ENCODE data around the gene TNFSF9. TPM values are rescaled to one million over a fixed set of nuclear protein-coding genes. Genes with fewer than 3 reads are reported as not detected.
"Not testable (repeated sequence)": the region's sequence is repeated elsewhere in the genome, so short reads cannot be mapped to it uniquely, and the experiment has no call there.

Gene TNFSF9
- total RNA-seq, 1 donor from 2014 or later = 7.4 TPM

- TF ChIP-seq CTCF (IDR thresholded peaks at IDR 0.05) = no peak
- Histone ChIP-seq H3K27me3 (no peaks in the 10 kb centered on the region), H3K36me3 (no peaks in the 10 kb centered on the region), H3K9me3 (no peaks in the 10 kb centered on the region), H3K4me3 (no peak overlapping the region), H3K27ac (no peak overlapping the region), H3K4me1 (no peaks in the 10 kb centered on the region)
- DNase-seq (peak; percentile 11), ATAC-seq (no peak)
- intact Hi-C loops (cut with DNase I) = no loop called here
These were observed 10.3 kb downstream of the TNFSF9 start for GRCh38 chr19:6540918-6541689.

- ATAC-seq = no peak
- no peak overlapping the region for H3K27ac ChIP-seq
- DNase-seq = no peak
- no peaks in the 10 kb centered on the region for H3K9me3 ChIP-seq
- no peaks in the 10 kb centered on the region for H3K36me3 ChIP-seq
- H3K4me3 ChIP-seq = no peak overlapping the region
- H3K27me3 ChIP-seq = no peaks in the 10 kb centered on the region
- no peaks in the 10 kb centered on the region for H3K4me1 ChIP-seq
- intact Hi-C loops (cut with DNase I) = no loop called here
- TF ChIP-seq CTCF (IDR thresholded peaks at IDR 0.05) = no peak
These were observed 13.1 kb downstream of the TNFSF9 start for GRCh38 chr19:6543866-6544347.

GRCh38 chr19:6550679-6551078 lies 19.9 kb downstream of the TNFSF9 start:
- H3K4me1 ChIP-seq; H3K9me3 ChIP-seq; H3K4me3 ChIP-seq; H3K27me3 ChIP-seq; DNase-seq; intact Hi-C loops (cut with DNase I); H3K36me3 ChIP-seq; H3K27ac ChIP-seq: not testable (repeated sequence)
- ATAC-seq = peak; percentile 29

- Histone ChIP-seq H3K36me3 (no peaks in the 10 kb centered on the region), H3K4me1 (no peaks in the 10 kb centered on the region), H3K4me3 (no peak overlapping the region), H3K27me3 (no peaks in the 10 kb centered on the region), H3K27ac (no peak overlapping the region), H3K9me3 (no peaks in the 10 kb centered on the region)
- intact Hi-C loops (cut with DNase I) = no loop called here
- peak; percentile 22 for ATAC-seq
- TF ChIP-seq CTCF (IDR thresholded peaks at IDR 0.05) = no peak
- DNase-seq = no peak
These were observed 20.3 kb downstream of the TNFSF9 start for GRCh38 chr19:6551091-6551490.

- H3K9me3 ChIP-seq = no peaks in the 10 kb centered on the region
- no peak overlapping the region for H3K4me3 ChIP-seq
- ATAC-seq (peak; percentile 80), DNase-seq (no peak)
- no peak overlapping the region for H3K27ac ChIP-seq
- intact Hi-C loops (cut with DNase I) = no loop called here
- no peaks in the 10 kb centered on the region for H3K4me1 ChIP-seq
- peak; percentile 30 for TF ChIP-seq CTCF (IDR thresholded peaks at IDR 0.05)
- H3K27me3 ChIP-seq = no peaks in the 10 kb centered on the region
- no peaks in the 10 kb centered on the region for H3K36me3 ChIP-seq
These were observed 21.0 kb downstream of the TNFSF9 start for GRCh38 chr19:6551607-6552450.

GRCh38 chr19:6556043-6556449 lies 25.2 kb downstream of the TNFSF9 start:
- DNase-seq = no peak
- Histone ChIP-seq H3K4me1 (no peaks in the 10 kb centered on the region), H3K27ac (no peak overlapping the region), H3K27me3 (no peaks in the 10 kb centered on the region), H3K4me3 (no peak overlapping the region), H3K9me3 (no peaks in the 10 kb centered on the region), H3K36me3 (no peaks in the 10 kb centered on the region)
- no peak for ATAC-seq
- TF ChIP-seq CTCF (IDR thresholded peaks at IDR 0.05) = no peak
- intact Hi-C loops (cut with DNase I) = no loop called here

Data from upper lobe of right lung (tissue), 1 donor.